KOPT-K1 (cell line): Measurements from ENCODE around the gene PRDM1.

ENCODE experiments used
- H3K27ac ChIP-seq: fragments of 200-600 bp; sonication (generic); 2 replicates; pipeline ENCODE4 v1.5.1; 2016; ENCODE audit warnings: antibody characterized with exemption, mild to moderate bottlenecking, low read depth, low read length; ENCODE audit not compliant: poor library complexity, severe bottlenecking
- H3K36me3 ChIP-seq: fragments of 200-600 bp; sonication (generic); 2 replicates; pipeline ENCODE4 v1.5.1; 2017; ENCODE audit warnings: antibody characterized with exemption, mild to moderate bottlenecking, low read length, moderate library complexity; ENCODE audit not compliant: insufficient read depth
- H3K9me3 ChIP-seq: fragments of 200-600 bp; sonication (generic); 2 replicates; pipeline ENCODE4 v1.5.1; 2017; ENCODE audit warnings: antibody characterized with exemption, low read length, mild to moderate bottlenecking; ENCODE audit not compliant: insufficient read depth, poor library complexity, severe bottlenecking

The PRDM1 gene

DNA sequence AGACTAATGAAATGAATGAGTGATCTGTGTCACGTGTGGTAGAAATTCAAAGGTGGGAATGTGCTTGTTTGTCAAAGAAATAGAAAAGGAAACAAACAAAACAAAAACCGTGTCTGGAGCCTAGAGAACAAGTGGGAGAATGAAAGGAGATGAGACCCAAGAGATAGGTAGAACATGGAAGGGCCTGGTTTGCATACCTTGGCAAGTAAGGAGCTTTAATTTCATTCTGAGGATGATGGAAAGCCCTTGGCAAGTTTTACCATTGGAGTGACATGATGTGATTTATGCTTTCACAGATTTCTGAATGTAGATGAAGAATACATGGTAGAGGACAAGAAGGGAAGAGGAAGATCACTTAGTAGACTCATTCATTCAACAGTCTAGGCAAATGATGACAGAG, 26.8 kb upstream of the PRDM1 start:
- H3K36me3 ChIP-seq: no peaks in the 10 kb centered on the region
- no peaks in the 10 kb centered on the region for H3K9me3 ChIP-seq
- no peak overlapping the region for H3K27ac ChIP-seq

DNA sequence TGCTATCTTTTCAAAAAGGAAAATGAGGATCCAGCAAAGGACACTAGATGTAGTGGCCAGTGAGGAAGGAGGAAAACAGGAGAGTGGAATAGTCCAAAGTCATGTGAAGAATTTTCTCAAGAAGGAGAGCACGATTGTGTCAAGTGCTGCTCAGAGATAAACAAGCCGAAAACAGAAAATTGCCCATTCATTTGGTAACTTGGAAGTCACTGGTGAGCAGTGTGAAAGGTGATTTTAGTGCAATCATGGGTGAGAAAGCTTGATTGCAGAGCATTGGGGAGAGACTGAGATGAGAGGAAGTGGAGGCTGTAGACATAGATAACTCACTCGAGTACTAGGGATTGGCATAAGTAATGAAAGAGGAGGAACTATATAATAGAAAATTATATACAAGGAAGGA, 26.0 kb upstream of the PRDM1 start:
- Histone ChIP-seq H3K27ac (no peak overlapping the region), H3K36me3 (no peaks in the 10 kb centered on the region), H3K9me3 (no peaks in the 10 kb centered on the region)

DNA sequence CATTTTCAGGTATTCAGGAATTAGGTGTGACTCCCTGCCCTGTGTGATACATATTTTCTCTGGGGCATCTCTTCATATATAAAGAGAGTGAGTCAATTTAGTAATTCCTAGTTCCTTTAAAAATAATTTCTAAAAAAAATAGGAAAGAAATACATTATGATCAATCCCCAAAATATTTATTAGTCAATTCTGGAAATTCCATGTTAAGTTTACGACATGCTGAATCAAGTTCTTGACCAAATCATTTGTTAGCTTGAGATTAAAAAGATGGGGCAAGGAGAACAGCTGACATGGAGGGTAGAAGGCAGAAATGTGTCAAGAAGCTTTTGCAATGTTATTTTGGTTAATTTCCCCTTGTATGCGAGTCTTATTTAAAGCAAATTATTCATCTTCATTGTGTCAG, 22.7 kb upstream of the PRDM1 start:
- Histone ChIP-seq H3K9me3 (no peaks in the 10 kb centered on the region), H3K27ac (no peak overlapping the region)

DNA sequence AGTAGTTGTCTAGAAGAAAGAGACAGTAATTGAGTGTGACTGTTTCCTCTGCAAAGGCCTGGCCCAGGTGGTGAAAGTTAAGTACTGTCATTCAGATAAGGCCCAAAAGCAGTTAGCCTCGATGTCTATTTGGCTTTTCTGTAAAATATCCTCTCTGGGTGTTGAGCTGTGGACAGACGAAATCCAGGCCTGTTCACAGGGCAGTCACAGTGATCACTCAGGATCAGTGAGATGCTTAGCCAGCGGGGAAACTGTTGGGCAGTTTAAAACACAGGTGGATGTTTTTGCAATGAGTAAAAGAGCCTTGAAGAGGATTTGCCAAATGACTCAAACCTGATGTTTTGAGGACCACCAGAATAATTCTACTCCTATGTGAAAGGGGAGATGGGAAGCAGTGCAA, 22.0 kb upstream of the PRDM1 start:
- Histone ChIP-seq H3K36me3 (no peaks in the 10 kb centered on the region), H3K9me3 (no peaks in the 10 kb centered on the region), H3K27ac (no peak overlapping the region)

More for the DNA sequence above, 22.7 kb upstream of the PRDM1 start:
- H3K36me3 ChIP-seq: no peaks in the 10 kb centered on the region

DNA sequence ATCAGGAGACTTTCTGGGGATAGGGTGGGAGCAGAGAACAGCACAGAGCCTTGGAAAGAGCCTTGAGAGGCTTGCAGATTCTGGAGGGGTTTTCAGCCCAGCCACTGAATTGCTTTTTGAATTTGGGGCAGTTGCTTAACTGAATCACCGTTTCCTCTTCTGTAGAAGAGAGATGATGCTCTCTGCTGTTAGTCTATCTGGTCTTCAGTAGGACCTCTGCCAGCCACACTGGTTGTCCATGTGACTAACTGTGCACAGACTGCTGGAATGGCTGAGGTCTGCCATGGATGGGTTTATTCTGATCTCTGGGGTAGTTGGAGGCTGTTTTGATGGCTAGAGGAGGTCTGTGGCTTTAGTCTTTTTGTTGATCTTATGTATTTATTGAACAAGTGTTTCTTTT, 21.4 kb upstream of the PRDM1 start:
- no peaks in the 10 kb centered on the region for H3K9me3 ChIP-seq
- H3K27ac ChIP-seq: no peak overlapping the region
- no peaks in the 10 kb centered on the region for H3K36me3 ChIP-seq

DNA sequence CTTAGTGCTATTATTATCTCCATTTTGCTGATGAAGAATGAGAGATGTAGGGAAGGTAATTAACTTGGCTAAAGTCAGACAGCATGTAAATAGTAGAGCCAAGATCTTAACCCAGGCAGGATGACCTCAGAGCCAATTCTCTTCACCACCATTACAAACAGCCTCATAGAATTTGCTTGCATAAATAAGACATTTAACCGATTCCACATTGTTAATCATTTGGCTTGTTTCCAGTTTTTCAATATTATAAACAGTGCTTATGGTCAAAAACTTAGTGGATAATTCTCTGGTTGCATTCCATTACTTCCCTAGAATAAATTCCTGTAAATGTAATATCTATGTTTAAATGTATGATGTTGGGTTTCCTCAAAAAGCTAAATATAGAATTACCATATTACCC, 19.1 kb upstream of the PRDM1 start:
- H3K27ac ChIP-seq: no peak overlapping the region
- no peaks in the 10 kb centered on the region for H3K36me3 ChIP-seq
- H3K9me3 ChIP-seq: no peaks in the 10 kb centered on the region

DNA sequence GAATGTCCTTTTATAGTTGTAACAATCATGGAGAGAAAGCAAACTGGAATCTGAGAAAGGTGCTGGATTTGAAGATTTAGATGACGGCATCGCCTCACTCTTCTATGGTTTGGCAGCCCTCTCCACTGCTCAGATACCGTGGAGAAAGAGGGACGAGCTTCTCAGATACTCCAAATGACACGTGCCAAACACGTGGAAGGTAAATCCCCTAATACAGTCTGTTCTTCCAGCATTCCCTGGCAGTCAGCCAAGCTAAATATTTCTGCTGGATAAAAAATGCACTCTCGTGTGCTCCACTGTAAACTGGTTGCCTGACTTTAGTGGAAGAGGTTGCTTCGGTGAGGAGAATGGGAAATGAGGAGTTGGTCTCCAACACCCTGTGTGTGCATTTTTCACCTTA, 16.7 kb upstream of the PRDM1 start:
- no peaks in the 10 kb centered on the region for H3K36me3 ChIP-seq
- H3K27ac ChIP-seq: no peak overlapping the region
- H3K9me3 ChIP-seq: no peaks in the 10 kb centered on the region

DNA sequence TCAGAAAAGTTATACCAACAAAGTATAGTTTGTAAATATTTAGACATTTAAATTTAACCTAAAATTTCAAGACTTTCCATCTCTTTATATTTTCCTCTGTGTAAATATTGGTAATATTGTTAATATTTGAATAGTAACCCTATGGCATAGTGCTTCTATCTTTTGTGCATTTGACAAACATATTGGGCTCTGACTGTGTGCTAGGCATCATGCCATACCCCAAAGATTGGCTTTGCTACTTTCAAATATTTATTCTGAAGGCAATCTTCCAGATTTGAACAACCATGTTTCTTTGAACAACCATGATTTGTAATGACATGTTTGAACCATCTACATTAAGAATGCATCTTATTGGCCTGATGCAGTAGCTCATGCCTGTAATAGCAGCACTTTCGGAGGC, 15.5 kb upstream of the PRDM1 start:
- no peaks in the 10 kb centered on the region for H3K9me3 ChIP-seq
- H3K36me3 ChIP-seq: no peaks in the 10 kb centered on the region
- H3K27ac ChIP-seq: no peak overlapping the region

DNA sequence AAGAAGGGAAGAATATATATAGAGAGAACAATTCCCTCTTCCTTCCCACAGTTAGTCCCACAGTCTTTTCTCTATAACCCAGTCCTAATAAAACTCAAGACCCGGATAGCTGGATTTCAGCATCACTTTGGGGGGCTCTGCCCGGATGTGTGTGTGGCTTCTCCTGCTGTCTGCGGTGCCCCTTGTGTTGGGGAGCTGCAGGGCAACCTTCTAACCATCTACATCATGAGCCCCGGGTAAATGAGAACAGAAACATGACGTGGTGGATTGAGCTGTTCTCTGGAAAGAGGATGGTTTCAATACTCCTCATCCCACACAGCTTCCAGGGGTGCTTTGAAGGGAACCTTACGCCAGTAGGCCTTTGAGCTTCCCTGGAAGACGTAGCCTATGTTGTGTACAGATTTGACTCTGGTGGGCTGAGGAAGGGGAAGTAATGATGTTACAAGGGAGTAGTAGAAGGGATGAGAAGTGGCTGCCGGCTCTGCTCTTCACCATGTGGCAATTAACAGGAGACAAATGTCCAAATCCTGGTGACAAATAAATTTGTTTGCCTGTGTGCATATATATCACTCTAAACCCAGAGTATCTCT, 13.5 kb upstream of the PRDM1 start:
- no peaks in the 10 kb centered on the region for H3K9me3 ChIP-seq
- no peak overlapping the region for H3K27ac ChIP-seq

DNA sequence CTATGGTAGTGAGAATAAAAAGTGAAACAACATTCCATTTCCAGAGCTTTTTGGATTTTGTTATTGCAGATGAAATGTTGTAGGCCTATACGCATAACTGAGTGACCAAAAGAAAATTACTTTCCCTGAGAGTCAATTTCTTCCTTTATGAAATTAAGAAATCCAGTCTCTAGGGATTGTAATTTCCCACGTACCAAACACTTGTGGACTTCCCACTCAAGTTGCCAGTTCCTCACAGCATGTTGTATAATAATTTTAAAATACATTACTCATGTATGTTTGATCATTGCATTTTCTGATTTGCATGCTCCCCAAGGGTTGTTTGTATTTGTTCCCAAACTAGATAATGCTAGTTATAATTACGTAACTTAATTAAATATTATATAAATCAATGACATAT, 12.0 kb upstream of the PRDM1 start:
- no peak overlapping the region for H3K27ac ChIP-seq
- no peaks in the 10 kb centered on the region for H3K36me3 ChIP-seq
- no peaks in the 10 kb centered on the region for H3K9me3 ChIP-seq

More for the DNA sequence above, 13.5 kb upstream of the PRDM1 start:
- H3K36me3 ChIP-seq: no peaks in the 10 kb centered on the region

DNA sequence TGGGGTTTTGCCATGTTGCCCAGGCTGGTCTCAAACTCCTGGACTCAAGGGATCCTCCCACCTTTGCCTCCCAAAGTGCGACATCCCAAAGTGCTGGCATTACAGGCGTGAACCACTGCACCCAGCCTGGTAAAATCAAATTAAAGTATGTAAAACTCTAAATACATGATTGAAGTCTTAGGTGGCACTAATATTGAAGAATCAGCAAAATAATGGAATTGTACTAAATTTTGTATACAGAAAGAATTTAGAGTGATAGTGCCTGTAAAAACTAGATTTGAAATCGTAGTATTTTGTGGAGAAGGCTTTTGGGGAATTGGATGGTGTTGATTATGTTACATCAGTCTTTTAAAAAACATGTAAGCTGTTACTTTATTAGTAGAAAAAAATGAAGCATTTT, 10.0 kb upstream of the PRDM1 start:
- Histone ChIP-seq H3K27ac (no peak overlapping the region), H3K9me3 (no peaks in the 10 kb centered on the region), H3K36me3 (no peaks in the 10 kb centered on the region)

DNA sequence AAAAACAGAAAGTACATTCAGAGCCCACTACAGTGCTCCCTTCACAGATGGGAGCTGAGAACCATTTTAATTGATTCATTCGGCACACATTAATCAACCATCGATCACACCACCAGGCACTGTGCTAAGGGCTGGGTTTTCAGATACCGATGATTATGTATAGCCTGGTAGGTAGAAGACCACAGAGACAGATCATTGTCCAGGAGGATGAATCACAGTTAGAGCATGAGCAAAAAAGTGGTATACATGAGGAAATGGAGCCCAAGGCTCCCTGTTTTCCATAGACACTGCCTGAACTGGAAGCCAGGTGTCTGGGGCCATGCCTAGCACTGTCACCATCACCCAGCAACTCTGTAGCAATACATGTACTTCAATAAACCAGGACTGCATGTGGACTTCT, 9.0 kb upstream of the PRDM1 start:
- no peak overlapping the region for H3K27ac ChIP-seq
- H3K9me3 ChIP-seq: no peaks in the 10 kb centered on the region
- no peaks in the 10 kb centered on the region for H3K36me3 ChIP-seq

DNA sequence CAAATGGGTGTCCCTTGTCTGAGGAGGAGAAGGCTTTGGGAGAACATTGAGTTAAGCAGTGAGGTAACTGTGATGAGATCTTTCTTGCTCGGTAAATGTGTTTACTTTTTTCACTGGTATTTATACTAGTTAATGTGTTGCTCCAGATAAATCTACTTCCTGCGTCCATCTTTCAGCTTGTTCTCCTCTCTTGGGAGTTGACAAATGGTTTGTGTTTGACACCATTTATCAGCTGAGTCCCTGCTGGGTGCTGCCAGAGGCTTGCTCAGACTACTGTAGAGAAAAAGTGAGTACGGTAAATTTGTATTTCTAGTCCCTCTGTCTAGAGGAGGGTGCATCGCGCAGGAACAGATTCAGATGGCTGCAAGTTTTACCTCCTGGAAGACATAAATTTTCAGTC, 8.3 kb upstream of the PRDM1 start:
- no peaks in the 10 kb centered on the region for H3K36me3 ChIP-seq
- no peak overlapping the region for H3K27ac ChIP-seq
- no peaks in the 10 kb centered on the region for H3K9me3 ChIP-seq

DNA sequence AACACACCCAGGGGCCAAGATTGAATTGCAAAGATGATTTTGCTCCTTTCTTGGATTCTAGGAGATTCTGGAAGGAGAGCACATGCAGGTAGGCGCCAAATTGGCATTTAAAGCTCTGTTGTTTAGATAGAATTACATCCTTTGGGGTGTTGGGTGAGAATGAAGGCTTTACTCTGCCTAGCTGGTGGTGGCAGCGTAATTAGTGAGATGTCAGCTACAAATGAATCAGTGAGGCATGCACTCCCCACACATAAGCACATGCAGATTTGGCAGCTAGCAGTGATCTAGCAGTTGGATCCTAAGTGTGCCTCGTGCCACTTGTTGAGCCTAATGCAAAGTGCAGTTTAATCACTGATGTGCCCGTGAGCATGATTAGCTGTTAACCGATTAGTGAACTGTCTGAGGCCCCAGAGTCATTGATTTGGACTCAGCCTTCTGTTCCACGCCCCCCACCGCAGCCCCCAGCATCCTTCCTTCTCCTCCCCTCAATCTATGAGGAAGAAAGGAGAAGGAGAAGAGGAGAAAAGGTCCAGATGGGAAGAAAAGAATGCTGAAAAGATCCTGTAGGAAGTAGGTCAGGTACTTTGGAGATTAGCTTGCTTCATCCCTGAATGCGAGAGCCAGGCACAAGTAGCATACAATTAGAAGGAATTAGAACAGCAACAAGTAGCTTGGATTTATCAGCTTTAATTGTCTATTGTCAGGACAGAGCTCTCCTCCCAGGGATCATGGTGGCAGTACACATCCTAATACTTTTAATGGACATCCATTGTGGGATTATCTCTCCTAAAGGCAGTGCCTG, 6.0 kb upstream of the PRDM1 start:
- H3K36me3 ChIP-seq: no peaks in the 10 kb centered on the region
- H3K9me3 ChIP-seq: no peaks in the 10 kb centered on the region
- H3K27ac ChIP-seq: no peak overlapping the region

DNA sequence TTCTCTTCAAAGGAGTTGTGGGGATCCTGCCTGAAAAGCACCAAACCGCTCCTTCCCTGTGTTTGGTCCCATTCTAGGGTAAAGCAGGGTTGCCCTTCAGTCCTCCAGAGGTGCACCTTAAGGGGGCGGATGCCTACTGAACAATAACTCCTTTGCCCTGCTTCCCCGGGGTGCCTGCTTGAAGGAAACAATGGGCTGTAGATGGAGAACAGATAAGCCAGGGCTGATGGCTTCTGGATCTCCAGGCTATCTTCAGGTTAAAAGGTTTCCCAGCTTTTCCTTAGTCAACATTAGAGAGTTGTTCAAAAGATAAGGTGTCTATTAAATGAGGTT, 5.4 kb upstream of the PRDM1 start:
- Histone ChIP-seq H3K36me3 (no peaks in the 10 kb centered on the region), H3K9me3 (no peaks in the 10 kb centered on the region), H3K27ac (no peak overlapping the region)

DNA sequence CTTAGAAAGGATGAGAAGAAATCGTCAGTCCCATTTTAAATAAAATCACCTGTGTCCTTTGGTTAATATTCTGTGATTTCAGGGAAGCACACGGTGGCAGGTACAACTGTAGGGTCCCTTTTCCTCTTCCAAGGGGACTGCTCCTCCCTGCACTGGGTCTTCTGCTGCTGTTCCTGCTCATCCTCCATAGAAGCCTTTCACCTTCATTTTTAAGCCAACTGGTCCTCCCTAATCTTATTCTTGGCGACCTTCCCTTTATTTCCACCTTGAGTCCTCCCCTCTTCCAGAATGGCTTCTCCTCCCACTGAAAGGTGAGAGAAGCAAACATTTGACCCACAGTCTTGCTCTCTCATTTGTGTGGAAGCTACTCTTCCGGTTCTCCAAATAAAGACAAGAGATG, 4.4 kb upstream of the PRDM1 start:
- H3K27ac ChIP-seq: no peak overlapping the region
- no peaks in the 10 kb centered on the region for H3K9me3 ChIP-seq
- H3K36me3 ChIP-seq: no peaks in the 10 kb centered on the region
